CD4-positive, alpha-beta T cell treated with Interferon alpha-2 for 1 hour (primary cell): Measurements from ENCODE around the gene TEX2.

Experiments used
- DNase-seq, 2 donors: peaks; one replicate each; pipeline ENCODE4 v3.0.0-alpha.2; 2020 to 2022

Gene TEX2

GRCh38 chr17:64109400-64109799 is 153.7 kb downstream of the TEX2 start:
- DNase-seq = no peak

GRCh38 chr17:64107500-64108236 is 155.4 kb downstream of the TEX2 start:
- no peak for DNase-seq

- no peak for DNase-seq
These were observed 156.1 kb downstream of the TEX2 start for GRCh38 chr17:64106918-64107317.

GRCh38 chr17:64103391-64104364 is 159.4 kb downstream of the TEX2 start:
- no peak for DNase-seq

- DNase-seq = no peak
These were observed 160.3 kb downstream of the TEX2 start for GRCh38 chr17:64102627-64103390.

- DNase-seq = no peak
These were observed 163.5 kb downstream of the TEX2 start for GRCh38 chr17:64099543-64099942.
